T-helper 2 cell (primary cell): ENCODE measurements around the gene MAN1C1.
A peak's percentile ranks its signal among the peaks of the same experiment; 100 is the strongest.
"Not testable (repeated sequence)": the region's sequence is repeated elsewhere in the genome, so short reads cannot be mapped to it uniquely, and the experiment has no call there.

ENCODE experiments used
- DNase-seq, 5 experiments: peaks; one replicate each; pipeline versions ENCODE4 v3.0.0 to v3.0.0-alpha.2; 2012 to 2022

MAN1C1 gene

DNA sequence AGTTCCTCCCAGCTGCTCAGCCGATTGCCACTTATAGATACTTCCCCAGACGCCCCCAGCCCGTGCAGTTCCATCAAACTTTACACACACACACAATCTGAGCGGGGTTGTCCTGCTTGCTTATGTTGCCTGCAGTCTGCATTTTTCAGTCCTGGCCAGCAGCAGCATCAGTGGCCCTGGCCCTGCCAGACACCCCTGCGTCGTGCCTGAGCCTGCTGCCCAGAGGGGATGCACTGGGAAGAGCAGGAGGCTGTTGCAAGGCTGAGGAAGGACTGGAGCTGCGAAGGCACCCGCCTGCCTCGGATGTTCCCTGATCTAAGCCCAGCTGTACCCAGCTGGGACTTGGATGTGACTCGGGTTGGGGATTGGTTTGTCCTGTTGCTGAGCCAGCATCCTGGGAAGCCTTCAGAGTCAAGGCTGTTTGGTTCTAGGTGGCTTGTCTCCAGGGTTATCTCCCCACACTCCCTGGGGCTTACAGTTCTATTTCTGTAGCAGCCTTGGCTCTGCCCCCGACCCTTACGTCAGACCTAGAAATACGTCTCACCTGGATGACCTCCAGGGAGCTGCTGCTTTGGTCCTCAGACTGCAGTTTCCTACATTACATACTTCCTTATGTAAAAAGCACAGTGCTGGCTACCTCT, 42.3 kb downstream of the MAN1C1 start:
- no peak for DNase-seq

DNA sequence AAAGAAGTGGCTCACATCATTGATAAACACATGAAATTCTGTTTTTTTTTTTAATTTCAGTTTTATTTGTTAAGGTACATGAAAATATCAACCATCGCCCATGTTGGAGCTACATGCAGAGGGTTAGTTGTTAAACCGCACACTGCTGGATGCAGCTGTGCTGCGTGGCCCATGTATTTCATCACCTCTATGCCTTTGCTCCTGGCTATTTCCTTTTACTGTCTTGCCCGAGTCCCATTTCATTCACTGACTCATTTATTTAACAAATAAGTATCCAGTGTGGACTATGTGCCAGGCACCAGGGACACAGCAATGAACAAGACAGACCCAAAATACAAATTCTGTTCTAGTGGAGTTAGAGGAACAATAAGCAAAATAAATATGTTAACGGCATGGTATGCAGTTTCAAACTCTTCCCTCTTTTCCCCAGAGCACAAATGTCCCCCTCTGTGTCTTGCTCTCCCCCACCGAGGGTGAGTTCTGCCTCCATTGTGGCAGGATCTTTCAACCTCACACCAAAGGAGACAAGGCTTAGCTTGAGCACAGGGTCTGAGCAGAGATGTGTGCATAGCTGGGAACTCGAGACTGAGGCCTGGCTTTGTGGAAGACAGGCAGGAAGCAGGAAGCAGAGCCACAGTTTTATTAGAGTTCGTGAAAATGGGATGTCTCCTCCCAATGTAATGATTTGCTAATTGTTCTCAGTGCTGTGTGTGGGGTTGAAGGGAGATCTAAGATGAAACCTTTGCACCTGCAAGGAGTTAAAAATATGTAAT, 44.6 kb downstream of the MAN1C1 start:
- DNase-seq = no peak

DNA sequence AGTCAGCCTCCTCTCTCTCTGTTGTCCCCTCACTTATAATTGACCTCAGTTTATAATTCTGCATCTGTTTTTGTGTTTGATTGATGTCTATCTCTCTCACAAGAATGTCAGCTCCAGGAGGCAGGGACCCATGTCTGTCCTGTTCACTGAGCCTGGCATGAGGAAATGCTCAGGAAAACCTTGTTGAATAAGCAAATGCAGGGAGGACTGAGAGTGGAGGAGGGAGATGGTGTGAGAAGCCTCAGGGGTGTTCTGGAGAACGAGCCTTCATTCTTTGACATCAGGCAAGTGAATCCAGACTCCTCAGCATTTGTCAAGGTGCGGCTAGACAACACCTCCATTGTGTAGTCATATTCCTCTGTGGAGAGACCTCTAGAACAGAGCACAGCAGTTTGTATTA, 45.5 kb downstream of the MAN1C1 start:
- DNase-seq = no peak

DNA sequence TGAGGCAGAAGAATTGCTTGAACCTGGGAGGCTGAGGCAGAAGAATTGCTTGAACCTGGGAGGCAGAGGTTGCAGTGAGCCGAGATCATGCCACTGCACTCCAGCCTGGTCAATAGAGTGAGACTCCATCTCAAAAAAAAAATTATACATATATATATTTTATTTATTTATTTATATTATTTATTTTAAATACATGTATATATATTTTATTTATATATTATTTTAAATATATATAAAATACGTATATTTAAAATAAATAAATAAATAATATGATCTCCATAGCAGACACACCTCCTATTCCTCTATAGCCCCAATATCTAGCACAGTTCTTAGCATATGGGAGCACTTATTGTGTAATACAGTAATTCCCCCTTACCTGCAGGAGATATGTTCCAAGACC, 46.4 kb downstream of the MAN1C1 start:
- not testable (repeated sequence) for DNase-seq

DNA sequence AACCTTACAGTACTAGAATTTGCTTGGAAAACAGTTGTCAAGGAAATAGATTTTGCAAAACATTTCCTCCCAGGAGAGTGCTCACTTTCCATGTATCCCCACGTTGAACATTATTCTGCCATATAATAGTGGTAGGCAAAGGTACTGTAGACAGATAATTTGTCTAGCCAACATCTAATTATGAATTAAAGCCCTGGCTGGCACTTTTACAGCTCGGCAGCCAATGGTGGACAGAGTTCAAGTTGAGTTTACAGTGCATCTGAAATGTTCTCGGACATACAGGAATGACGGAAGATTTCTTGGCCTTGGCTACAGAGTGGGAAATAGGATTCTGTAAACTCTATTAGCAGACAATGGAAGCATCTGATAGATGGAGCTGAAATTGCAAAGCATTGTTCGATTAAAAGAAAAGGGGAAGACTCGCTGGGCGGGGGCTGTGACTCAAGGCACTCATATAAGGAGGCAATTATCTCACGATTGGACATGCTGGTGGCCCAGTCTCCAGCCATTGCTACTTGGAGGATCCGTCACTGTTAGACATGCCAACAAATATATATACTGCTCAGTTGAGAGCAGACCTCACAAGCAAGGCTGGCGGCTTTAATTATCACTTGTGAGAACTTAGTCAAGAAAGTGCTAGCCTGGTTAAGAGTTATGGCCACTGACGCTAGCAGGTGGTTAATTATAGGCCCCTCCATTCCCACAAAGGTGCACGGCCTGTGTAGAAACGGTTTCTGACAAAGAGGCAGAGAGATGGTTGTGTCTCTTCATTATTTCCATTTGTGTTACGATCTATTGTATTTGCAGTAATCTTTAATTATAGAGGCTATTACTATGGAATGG, 48.0 kb downstream of the MAN1C1 start:
- DNase-seq = no peak

DNA sequence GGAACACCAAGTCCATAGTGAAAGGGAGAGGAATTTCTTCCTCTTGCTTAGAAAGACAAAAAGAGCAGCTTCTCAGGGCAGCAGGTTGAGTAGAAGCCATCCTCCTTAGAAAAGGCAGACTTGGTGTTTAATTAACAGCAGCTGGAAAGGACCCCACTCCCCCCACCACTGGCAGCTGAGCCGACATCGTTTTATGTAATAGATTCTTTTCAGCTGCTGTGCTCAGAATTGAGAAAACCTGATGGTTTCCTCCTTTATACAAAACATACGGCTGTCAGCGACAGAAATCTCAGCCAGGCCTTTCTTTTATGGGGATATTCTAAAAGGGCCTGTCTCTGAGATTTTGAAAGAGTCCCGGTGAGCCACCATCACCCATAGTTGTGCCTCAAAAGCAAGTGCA, 49.9 kb downstream of the MAN1C1 start:
- no peak for DNase-seq

DNA sequence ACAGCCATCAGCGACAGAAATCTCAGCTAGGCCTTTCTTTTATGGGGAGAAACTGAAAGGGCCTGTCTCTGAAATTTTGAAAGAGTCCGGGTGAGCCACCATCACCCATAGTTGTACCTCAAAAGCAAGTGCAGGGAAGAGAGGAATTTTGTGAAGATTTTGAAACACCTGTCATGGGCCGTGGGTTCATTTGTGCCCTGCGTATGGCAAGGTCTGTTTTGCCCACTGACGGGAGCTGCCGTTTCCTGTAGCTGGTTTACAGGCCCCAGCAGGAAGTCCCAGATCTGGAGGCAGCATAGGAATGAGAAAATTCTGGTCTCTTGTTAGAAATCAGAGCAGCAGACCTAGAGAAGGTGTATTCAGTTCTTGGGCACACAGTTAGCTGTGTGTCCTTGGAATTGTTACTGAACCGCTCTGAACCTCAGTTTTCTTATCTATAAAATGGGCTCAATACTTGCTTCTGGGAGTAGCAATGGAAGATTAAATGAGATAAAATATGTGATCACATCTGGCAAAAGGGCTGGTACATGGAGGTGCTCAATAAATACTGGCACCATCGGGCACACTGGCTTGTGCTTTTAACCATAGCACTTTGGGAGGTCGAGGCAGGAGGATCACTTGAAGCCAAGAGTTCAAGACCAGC, 52.5 kb downstream of the MAN1C1 start:
- no peak for DNase-seq

DNA sequence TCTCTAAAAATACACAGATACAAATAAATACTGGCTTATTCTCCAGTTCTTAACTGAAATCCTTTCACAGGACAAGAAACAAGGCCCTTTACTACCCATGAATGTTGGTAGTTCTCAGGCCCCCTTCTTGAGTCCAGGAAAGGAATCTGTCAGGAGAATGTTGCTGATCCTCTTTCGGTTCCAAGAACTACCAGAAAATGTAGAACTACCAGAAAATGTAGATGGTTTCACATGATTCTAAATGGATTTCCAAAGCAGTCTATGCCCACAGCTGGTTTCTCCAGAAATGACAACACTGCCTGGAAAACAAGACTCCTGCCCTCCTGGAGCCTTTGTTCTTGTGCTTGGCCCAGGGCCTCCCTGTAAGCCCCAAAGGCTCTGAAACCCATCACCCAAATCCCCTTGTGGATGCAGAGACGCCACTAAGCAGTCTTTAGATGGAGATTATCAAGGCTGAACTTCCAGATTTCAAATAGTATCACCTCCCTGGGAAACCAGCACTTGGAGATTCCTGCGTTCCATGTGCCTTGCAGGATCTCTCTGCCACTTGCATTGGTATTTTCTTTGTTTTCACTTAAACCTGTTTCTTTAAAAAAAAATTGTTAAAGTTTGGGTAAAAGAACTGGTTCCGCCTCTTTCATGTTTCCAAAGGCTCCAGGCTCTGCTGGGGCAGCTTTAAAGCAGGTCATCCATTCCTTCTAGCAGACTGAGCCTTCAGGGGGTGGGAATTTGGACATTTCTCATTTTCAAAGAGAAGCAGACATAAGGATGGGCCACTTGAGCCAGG, 53.4 kb downstream of the MAN1C1 start:
- DNase-seq = no peak

DNA sequence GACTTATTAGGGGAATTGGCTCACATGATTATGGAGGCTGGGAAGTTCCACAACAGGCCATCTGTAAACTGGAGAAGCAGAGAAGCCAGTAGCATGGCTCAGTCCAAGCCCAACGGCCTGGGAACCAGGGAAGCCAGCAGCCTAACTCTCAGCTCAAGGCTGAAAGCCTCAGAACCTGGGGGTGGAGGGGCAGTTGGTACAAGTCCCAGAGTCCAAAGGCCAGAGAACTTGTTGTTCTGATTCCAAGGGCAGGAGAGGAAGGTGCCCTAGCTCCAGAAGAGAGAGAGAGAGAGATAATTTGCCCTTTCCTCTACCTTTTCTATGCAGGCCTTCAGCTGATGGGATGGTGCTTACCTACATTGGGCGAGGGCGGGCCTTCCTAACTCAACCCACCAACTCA, 55.3 kb downstream of the MAN1C1 start:
- DNase-seq = no peak

DNA sequence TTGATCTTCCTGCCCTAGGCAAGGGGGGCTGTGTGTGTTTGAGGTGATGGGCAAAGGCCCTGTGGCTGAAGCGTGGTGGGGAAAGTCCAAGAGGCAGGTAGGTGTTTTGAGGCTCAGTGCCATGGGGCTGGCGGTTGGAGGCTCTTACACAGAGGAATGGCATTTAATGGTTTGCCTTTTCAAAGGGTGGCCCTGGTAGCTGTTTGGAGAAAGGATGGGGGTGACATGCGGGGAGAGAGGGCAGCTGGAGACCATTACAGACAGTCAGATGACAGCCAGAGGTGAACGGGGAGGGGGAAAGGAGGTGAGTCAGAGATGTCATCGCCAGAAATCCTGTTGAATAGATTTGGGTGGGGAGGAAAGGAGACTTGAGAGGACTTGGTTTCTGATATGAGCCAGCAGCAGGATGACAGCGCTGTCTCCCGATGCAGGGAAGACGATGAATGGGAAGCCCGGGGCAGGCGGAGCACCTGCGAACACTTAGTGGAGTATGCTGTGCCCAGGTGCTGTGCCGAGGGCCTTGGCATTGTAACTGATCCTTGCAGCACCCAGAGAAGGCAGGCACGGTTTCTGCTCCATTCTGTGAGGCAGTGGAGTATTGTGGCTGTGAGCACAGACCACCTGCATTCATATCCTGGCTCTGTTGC, 56.3 kb downstream of the MAN1C1 start:
- DNase-seq = no peak

DNA sequence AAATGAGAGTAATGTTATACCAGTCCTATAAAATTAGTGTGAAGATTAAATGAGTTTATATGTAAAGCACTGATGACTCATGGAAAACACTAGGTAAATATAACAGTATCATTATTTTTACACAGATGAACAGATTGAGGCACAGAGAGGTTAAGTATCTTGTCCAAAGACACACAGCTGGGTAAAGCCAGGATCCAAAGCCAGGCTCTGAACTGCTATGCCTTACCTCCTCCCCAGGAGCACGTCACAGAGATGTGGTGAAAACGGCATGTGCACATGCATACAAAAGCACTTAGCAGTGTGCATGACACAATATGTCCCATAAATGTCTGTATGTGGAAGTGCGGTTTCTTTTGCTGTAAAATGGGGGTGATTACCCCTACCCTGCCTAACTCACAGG, 56.9 kb downstream of the MAN1C1 start:
- DNase-seq = no peak

DNA sequence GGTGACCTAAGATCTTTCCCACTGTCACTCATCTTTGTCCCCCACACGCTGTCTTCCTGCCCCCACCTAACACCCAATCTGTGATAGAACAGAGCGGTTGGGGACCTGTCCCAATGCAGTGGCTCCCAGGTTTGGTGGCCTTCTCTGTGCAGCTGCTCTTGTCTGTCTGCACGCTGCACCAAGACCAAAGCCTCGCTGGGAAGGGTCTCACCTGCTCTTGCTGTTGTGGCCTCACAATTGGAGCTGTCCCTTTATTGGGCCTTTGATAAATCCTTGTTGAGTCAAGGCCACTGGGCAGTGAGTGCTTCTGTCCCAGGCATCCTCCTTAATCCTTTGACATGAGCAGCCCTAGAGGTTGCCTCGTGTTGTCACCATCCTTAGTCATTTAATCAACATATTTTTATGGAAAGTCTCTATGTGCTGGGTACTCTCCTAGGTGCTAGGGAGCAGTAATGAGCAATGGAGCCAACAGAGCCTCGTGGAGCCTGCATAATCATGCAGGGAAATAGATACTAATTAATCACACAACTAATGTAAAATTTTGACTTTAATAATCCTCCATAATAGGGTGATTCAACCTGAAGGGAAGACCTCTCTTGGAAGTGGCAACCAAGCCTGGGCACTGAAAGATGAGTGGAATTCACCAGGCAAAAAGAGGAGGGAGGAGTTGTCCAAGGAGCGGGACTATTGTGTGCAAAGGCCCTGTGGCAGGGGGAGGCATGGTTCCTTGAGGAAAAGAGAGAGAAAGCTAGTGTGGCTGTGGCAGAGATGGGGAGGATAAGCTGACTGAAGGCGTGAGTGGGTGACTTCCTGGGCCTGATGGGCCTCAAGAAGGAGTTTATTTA, 57.6 kb downstream of the MAN1C1 start:
- no peak for DNase-seq

DNA sequence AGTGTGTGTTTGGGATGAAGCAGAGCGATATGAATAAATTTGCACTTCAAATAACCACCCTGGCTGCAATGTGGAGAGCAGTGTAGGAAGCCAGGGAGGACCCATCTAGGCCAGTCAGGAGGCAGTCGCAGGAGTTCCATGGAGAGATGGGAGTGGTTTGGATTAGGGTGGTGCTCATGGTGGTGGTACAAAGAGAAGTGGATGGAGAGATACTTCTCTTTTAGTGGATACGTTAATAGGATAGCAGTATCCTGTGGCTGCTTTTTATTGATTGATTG, 58.2 kb downstream of the MAN1C1 start:
- DNase-seq = no peak

DNA sequence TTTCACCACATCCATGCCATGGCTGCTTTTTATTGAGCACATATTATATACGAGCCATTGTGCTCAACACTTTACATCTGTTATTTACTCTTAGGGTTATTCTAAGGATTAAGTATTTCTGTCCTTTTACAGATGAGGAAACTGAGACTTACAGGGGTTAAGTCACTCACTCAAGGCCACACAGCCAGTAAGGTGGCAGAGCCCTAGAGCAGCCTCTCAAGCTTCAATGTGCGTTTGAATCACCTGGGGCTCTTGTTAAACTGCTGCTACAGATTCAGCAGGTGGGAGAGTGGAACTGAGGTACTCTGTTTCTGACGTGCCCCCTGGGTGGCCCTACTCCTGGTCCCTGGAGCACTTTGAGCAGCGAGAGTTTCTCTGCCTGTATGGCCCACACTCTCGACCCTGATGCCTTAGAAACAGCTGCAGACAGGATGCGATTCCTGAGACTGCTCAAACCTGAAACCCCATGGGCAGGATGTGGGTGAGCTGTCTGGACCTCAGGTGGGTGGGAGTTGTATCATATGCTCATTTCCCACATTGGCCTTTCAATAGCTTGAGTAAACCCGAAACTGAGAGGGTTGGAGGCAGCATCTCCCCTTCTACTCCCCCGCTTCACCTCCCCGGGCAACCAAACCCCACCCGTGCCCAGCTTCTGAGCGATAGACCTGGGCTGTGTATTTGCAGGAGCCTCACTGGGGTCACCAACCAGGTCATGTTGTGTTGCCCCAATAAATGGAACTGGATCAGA, 59.3 kb downstream of the MAN1C1 start:
- DNase-seq = peak in 4 of 5 experiments; percentile 48 to 92 (median 76)

DNA sequence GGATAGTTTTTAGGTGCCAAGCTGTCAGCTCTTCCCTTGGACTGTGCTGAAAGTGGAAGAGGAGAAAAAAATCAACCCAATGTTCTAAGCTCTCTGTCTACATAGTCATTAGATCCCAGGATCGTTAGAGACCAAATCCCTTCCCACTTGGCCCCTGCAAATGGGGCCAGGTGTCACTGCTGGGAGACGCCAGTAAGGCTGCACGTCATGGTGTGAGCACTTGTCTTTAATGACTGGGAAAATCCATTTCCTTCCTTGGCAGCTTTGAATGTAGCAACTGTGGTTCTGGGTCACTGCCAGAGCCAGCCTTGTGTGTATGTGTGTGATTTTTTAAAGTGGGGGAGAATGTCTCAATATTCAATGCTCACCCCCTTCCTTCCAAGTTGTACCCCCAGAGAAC, 59.9 kb downstream of the MAN1C1 start:
- peak in 1 of 5 experiments; percentile 10 for DNase-seq

DNA sequence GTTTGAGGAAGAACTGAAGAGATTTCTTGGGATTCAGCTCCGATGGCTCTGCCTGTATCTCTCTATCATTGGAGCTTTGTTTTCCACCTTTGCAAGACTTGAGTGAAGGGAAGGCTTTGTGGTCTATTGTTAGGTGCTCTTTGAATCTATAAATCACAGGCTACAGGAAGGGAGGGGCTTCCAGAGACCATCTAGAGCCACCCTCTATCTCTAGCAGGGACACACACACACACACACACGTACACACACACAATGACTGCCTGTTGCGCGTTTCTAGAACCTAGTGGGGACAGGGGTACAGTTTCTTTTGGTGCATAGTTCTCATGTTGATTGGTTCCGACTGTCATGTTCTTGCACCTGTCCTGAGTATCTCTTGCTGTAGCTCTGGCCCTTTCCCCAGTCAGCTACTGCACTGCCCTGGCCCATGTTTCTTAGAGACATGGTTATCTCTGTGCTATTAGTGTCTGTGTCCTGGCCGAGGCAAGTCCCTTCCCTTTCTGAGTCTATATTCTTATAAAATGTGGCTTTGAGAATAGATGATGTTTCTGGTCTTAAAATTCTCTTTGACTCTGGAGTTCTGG, 60.7 kb downstream of the MAN1C1 start:
- DNase-seq = peak in 1 of 5 experiments; percentile 16

DNA sequence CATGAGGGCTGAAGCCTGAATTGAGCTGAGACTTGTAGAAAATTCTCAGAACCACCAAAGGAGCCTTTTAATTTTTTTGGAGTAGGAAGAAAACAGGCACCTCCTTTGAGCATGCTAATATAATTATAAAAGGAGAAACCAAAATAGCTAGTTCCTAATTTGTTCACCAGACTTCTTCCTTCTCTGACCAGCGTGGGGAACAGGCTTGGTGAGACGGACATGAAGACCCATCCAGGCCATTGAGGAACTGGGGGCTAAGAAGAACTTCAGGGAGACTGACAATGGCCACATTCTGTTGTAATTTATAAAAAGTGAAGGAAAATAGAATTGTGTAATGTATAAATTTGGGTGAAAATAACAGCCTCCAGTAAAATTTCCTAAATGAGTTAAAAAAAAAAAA, 62.6 kb downstream of the MAN1C1 start:
- DNase-seq = no peak

DNA sequence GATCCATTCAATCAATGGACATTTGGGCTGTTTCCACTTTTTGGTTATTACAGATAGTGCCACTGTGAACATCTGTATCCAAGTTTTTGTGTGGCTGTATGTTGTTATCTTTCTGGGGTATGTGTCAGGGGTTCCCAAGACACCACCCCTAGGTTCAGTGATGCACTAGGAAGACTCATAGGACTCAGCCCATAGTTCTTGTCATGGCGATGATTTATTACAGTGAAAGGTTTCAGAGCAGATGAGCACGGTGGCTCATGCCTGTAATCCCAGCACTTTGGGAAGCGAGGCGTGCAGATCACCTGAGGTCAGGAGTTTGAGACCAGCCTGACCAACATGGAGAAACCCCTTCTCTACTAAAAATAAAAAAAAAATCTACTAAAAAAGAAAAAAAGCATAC, 64.1 kb downstream of the MAN1C1 start:
- DNase-seq = no peak

DNA sequence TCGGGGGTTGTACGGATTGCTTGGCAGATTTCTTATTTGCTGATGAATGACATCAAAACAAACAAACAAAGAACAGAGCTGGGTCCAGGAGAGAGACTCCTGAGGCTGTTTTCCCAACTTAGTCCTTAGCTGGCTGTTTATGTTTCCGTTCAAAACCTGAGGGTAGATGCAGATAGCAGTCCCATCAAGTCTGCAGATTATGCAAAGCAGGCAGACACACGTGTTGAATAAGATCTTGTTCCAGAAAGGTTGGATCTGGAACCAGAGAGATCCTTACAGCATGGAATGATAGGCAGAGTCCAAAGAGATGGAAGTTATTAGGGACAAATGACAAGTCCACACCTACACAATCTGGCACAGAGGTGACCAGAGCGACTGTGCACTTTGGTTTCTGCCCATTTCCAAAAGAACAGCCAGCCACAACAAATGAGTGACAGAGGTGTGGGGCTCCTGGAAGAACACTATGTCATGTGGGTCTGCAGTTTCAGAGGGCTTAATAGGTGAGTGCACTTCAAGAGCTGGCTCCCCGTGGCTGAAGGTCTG, 65.5 kb downstream of the MAN1C1 start:
- DNase-seq = no peak

DNA sequence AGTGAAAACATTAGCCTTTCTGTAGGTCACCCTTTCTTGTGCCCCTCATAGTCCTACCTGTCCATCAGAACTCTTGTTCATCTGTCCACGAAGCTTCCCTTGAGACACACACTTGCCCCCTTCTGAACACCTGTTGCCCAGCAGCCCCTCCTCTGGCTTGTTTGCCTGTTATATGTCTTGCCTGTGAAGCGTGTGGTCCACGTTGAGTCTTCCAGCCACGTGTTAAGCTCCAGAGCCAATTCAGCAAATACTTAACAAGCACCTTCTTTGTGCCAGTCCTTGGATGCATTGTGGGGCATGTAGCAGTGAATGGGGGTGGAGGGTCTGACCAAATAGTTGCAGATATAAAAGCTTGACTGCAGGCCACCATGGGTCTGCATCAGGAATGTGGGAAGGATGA, 66.6 kb downstream of the MAN1C1 start:
- DNase-seq = no peak
